ENCODE data around the gene ATN1.

GRCh38 chr12:6884539-6884938 is 43.2 kb upstream of the ATN1 start:
- TF ChIP-seq CTCF (IDR thresholded peaks at IDR 0.05): no peak
- no peak for TF ChIP-seq POLR2AphosphoS5 (IDR thresholded peaks at IDR 0.05; ENCODE audit: low read depth, low read length)
- TF ChIP-seq REST (IDR thresholded peaks at IDR 0.05; ENCODE audit: insufficient read depth in 1 of 2, low read depth in 2 of 2, low read length in 1 of 2): no peak
- TF ChIP-seq TCF7L2 (IDR thresholded peaks at IDR 0.05; ENCODE audit: low read depth, low read length): no peak

Data from Panc1 (cell line).